ENCODE results near the gene BTBD1.

BTBD1 gene

GRCh38 chr15:83066734-83067637, at the start of gene BTBD1 (continued):
- TF ChIP-seq KLF16 (tag by site-specific recombination; IDR thresholded peaks at IDR 0.05), result peak; percentile 48; the same call in 1 of the 2 replicates
- 0 out of 2 replicates have a peak, but pooled peaks have one; percentile 2 for TF ChIP-seq KLF17 (tag by site-specific recombination; IDR thresholded peaks at IDR 0.05)
- TF ChIP-seq ZBTB17 (tag by site-specific recombination; IDR thresholded peaks at IDR 0.05), result peak; percentile 74
- no peak for TF ChIP-seq ZNF19 (tag by site-specific recombination; IDR thresholded peaks at IDR 0.05; ENCODE audit: low read depth)
- TF ChIP-seq IKZF3 (tag by site-specific recombination; IDR thresholded peaks at IDR 0.05), result peak; percentile 64
- TF ChIP-seq ZNF473 (tag by site-specific recombination; IDR thresholded peaks at IDR 0.05), result no peak
- TF ChIP-seq KLF10 (tag by site-specific recombination; IDR thresholded peaks at IDR 0.05), result peak; percentile 81
- TF ChIP-seq ZNF174 (tag by site-specific recombination; IDR thresholded peaks at IDR 0.05), result no peak
- TF ChIP-seq, protein P1, sequence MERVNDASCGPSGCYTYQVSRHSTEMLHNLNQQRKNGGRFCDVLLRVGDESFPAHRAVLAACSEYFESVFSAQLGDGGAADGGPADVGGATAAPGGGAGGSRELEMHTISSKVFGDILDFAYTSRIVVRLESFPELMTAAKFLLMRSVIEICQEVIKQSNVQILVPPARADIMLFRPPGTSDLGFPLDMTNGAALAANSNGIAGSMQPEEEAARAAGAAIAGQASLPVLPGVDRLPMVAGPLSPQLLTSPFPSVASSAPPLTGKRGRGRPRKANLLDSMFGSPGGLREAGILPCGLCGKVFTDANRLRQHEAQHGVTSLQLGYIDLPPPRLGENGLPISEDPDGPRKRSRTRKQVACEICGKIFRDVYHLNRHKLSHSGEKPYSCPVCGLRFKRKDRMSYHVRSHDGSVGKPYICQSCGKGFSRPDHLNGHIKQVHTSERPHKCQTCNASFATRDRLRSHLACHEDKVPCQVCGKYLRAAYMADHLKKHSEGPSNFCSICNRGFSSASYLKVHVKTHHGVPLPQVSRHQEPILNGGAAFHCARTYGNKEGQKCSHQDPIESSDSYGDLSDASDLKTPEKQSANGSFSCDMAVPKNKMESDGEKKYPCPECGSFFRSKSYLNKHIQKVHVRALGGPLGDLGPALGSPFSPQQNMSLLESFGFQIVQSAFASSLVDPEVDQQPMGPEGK (tag by site-specific recombination; IDR thresholded peaks at IDR 0.05), result peak; percentile 91
- TF ChIP-seq ELK4 (IDR thresholded peaks at IDR 0.05; ENCODE audit: borderline replicate concordance, low read depth, low read length), result peak; percentile 78; the same call in 1 of the 2 replicates
- peak; percentile 94 for TF ChIP-seq ZFHX2 (tag by site-specific recombination; conservative IDR thresholded peaks at IDR 0.05)
- TF ChIP-seq HOXC10 (CRISPR knock-in tag; IDR thresholded peaks at IDR 0.05), result peak; percentile 45; the same call in 1 of the 2 replicates
- no peak for TF ChIP-seq ZNF114 (tag by site-specific recombination; IDR thresholded peaks at IDR 0.05)
- no peak for TF ChIP-seq GLI4 (tag by site-specific recombination; IDR thresholded peaks at IDR 0.05)
- TF ChIP-seq SP7 (tag by site-specific recombination; IDR thresholded peaks at IDR 0.05), result peak; percentile 61; the same call in 1 of the 2 replicates
- TF ChIP-seq ZNF157 (tag by site-specific recombination; IDR thresholded peaks at IDR 0.05), result no peak
- no peak for TF ChIP-seq ZNF658 (tag by site-specific recombination; IDR thresholded peaks at IDR 0.05)
- TF ChIP-seq ZNF266 (tag by site-specific recombination; IDR thresholded peaks at IDR 0.05; ENCODE audit: low read depth), result no peak; the same call in 1 of the 2 replicates
- TF ChIP-seq ZNF747 (tag by site-specific recombination; IDR thresholded peaks at IDR 0.05), result no peak
- no peak for TF ChIP-seq BCL11A (tag by site-specific recombination; IDR thresholded peaks at IDR 0.05; ENCODE audit: low read depth)
- TF ChIP-seq GFI1B (tag by site-specific recombination; IDR thresholded peaks at IDR 0.05), result no peak
- peak; percentile 33; the same call in 1 of the 2 replicates for TF ChIP-seq ZNF398 (tag by site-specific recombination; IDR thresholded peaks at IDR 0.05)
- peak; percentile 56; the same call in 1 of the 2 replicates for TF ChIP-seq ZNF692 (tag by site-specific recombination; IDR thresholded peaks at IDR 0.05)
- peak; percentile 63; the same call in 1 of the 2 replicates for TF ChIP-seq PRDM10 (tag by site-specific recombination; IDR thresholded peaks at IDR 0.05)
- TF ChIP-seq ZNF544 (tag by site-specific recombination; IDR thresholded peaks at IDR 0.05), result no peak
- no peak for TF ChIP-seq ZSCAN5A (tag by site-specific recombination; IDR thresholded peaks at IDR 0.05)

Data from HEK293 (cell line).